OCI-LY1 (cell line): ENCODE results near the gene C16orf90.

Experiments used
- CTCF ChIP-seq: fragments of 200-600 bp; sonication (generic), shearing (Covaris generic); IDR thresholded peaks from 2 replicates; pipeline ENCODE4 v1.5.1; 2017; ENCODE audit warnings: mild to moderate bottlenecking, antibody characterized with exemption, low read length, moderate library complexity, mixed read lengths
- EZH2 ChIP-seq: fragments of 200-600 bp; sonication (generic), shearing (Covaris generic); IDR thresholded peaks from 2 replicates; pipeline ENCODE4 v1.8.0; 2017; ENCODE audit warnings: borderline replicate concordance, mixed run types, mild to moderate bottlenecking, antibody characterized with exemption, low read length, moderate library complexity, mixed read lengths

- TF ChIP-seq CTCF (no peak), EZH2 (no peak)
These were observed 10.8 kb downstream of the C16orf90 start for GRCh38 chr16:3484318-3485096.
